IMR-90 (cell line): Measurements from ENCODE around the gene CUTC. TPM values are rescaled to one million over a fixed set of nuclear protein-coding genes. Genes with fewer than 3 reads are reported as not detected.

Experiments
- ATAC-seq: fragments of 200-7000 bp; cut with Tn5 transposase; 2 replicates; pipeline ENCODE4 v1.9.1; 2020; ENCODE audit warnings: low read depth, mild to moderate bottlenecking, moderate library complexity
- BruUV-seq: library from RNA; stranded (reverse); fragments of 400-500 nt; replicated peaks from 2 replicates; lab custom pipeline; 2021; lab: Mats Ljungman, UMichigan
- CTCF ChIA-PET: fragments of 300-600 bp; formaldehyde crosslinking; extraction: SDS; loops from one replicate; lab custom pipeline; 2021; ENCODE audit warnings: antibody characterized with exemption; lab: Yijun Ruan, JAX
- POLR2A ChIA-PET: fragments of 300-600 bp; sonication (Branson Sonifier 250); formaldehyde crosslinking; loops from one replicate; lab custom pipeline; 2022; ENCODE audit warnings: antibody characterized with exemption; ENCODE audit not compliant: unreplicated experiment; lab: Charles Lee
- DNase-seq: peaks from one replicate; pipeline ENCODE4 v3.0.0; 2013
- H2AFZ ChIP-seq: replicated peaks from 2 replicates; pipeline ENCODE3; 2013; ENCODE audit warnings: low read length, mild to moderate bottlenecking; ENCODE audit not compliant: poor library complexity
- H2AK5ac ChIP-seq: 2 replicates; pipeline ENCODE4 v1.6.1; 2013; ENCODE audit warnings: low read depth, low read length, inconsistent platforms
- H2AK9ac ChIP-seq: replicated peaks from 2 replicates; pipeline ENCODE3; 2013; ENCODE audit warnings: mild to moderate bottlenecking, low read depth, low read length, moderate library complexity; ENCODE audit not compliant: poor library complexity
- H2BK120ac ChIP-seq: 2 replicates; pipeline ENCODE4 v1.6.1; 2013; ENCODE audit warnings: low read depth, low read length, inconsistent platforms
- H2BK15ac ChIP-seq: 3 replicates; pipeline ENCODE4 v1.6.1; 2013; ENCODE audit warnings: low read depth, low read length, inconsistent platforms
- H2BK20ac ChIP-seq: 2 replicates; pipeline ENCODE4 v1.6.1; 2013; ENCODE audit warnings: low read depth, mild to moderate bottlenecking, inconsistent platforms, low read length, moderate library complexity
- H2BK5ac ChIP-seq: 2 replicates; pipeline ENCODE4 v1.6.1; 2013; ENCODE audit warnings: mild to moderate bottlenecking, low read depth, low read length, inconsistent platforms; ENCODE audit not compliant: poor library complexity, severe bottlenecking
- H3K14ac ChIP-seq: replicated peaks from 2 replicates; pipeline ENCODE4 v1.6.1; 2013; ENCODE audit warnings: low read depth, low read length, inconsistent platforms
- H3K18ac ChIP-seq: 2 replicates; pipeline ENCODE4 v1.6.1; 2013; ENCODE audit warnings: low read depth, low read length, control low read depth
- H3K23ac ChIP-seq: 2 replicates; pipeline ENCODE4 v1.6.1; 2013; ENCODE audit warnings: low read depth, low read length, inconsistent platforms
- H3K27ac ChIP-seq: 2 replicates; pipeline ENCODE4 v1.5.1; 2013; ENCODE audit warnings: mild to moderate bottlenecking, control low read depth, low read length; ENCODE audit not compliant: insufficient read depth
- H3K27me3 ChIP-seq: 2 replicates; pipeline ENCODE4 v1.6.1; 2013; ENCODE audit warnings: low read length; ENCODE audit not compliant: control insufficient read depth, insufficient read depth
- H3K36me3 ChIP-seq: 2 replicates; pipeline ENCODE4 v1.6.1; 2013; ENCODE audit warnings: low read length, mixed read lengths; ENCODE audit not compliant: control insufficient read depth, insufficient read depth
- H3K4ac ChIP-seq: 2 replicates; pipeline ENCODE4 v1.6.1; 2013; ENCODE audit warnings: low read depth, low read length, inconsistent platforms
- H3K4me1 ChIP-seq: 2 replicates; pipeline ENCODE4 v1.6.1; 2013; ENCODE audit warnings: low read length, mixed read lengths; ENCODE audit not compliant: control insufficient read depth, insufficient read depth
- H3K4me2 ChIP-seq: 2 replicates; pipeline ENCODE4 v1.6.1; 2013; ENCODE audit warnings: low read depth, mild to moderate bottlenecking, control low read depth, low read length, moderate library complexity
- H3K4me3 ChIP-seq: 2 replicates; pipeline ENCODE4 v1.5.1; 2013; ENCODE audit warnings: low read depth, mild to moderate bottlenecking, control low read depth, low read length, moderate library complexity; ENCODE audit not compliant: insufficient read depth
- H3K56ac ChIP-seq: 2 replicates; pipeline ENCODE4 v1.6.1; 2013; ENCODE audit warnings: low read length, inconsistent platforms; ENCODE audit not compliant: insufficient read depth; ENCODE audit errors: extremely low read depth
- H3K79me1 ChIP-seq, 2 experiments: 2 replicates each; pipeline ENCODE4 v1.6.1; 2013; ENCODE audit warnings: low read length in 2 of 2, inconsistent platforms in 1 of 2, low read depth in 1 of 2
- H3K9ac ChIP-seq: 2 replicates; pipeline ENCODE4 v1.6.1; 2013; ENCODE audit warnings: low read depth, low read length, control low read depth
- H3K9me1 ChIP-seq: 2 replicates; pipeline ENCODE4 v1.6.1; 2013; ENCODE audit warnings: low read length, inconsistent platforms; ENCODE audit not compliant: insufficient read depth
- H3K9me3 ChIP-seq: 2 replicates; pipeline ENCODE4 v1.6.1; 2013; ENCODE audit warnings: low read length; ENCODE audit not compliant: control insufficient read depth, insufficient read depth
- H4K20me1 ChIP-seq: 2 replicates; pipeline ENCODE4 v1.6.1; 2013; ENCODE audit warnings: low read length, inconsistent platforms; ENCODE audit not compliant: insufficient read depth
- H4K5ac ChIP-seq: 2 replicates; pipeline ENCODE4 v1.6.1; 2013; ENCODE audit warnings: mild to moderate bottlenecking, low read depth, low read length, control low read depth
- H4K8ac ChIP-seq, 2 experiments: 2 replicates each; pipeline ENCODE4 v1.6.1; 2013; ENCODE audit warnings: low read depth in 2 of 2, low read length in 2 of 2, control low read depth in 1 of 2, inconsistent platforms in 1 of 2
- H4K91ac ChIP-seq: 2 replicates; pipeline ENCODE4 v1.6.1; 2013; ENCODE audit warnings: low read depth, low read length, inconsistent platforms; ENCODE audit not compliant: insufficient read depth
- BHLHE40 ChIP-seq: fragments of 150-350 bp; IDR thresholded peaks from 2 replicates; pipeline ENCODE4 v1.6.1; 2016; ENCODE audit warnings: mild to moderate bottlenecking, low read depth, low read length
- CHD1 ChIP-seq: IDR thresholded peaks from 2 replicates; pipeline ENCODE4 v1.6.1; 2012; ENCODE audit warnings: low read depth, low read length, improper control_type of control experiment
- FOS ChIP-seq: fragments of 150-350 bp; IDR thresholded peaks from 2 replicates; pipeline ENCODE4 v1.6.1; 2016; ENCODE audit warnings: low read depth, low read length
- NFE2L2 ChIP-seq: fragments of 150-350 bp; IDR thresholded peaks from 2 replicates; pipeline ENCODE4 v1.6.1; 2016; ENCODE audit warnings: low read depth, mild to moderate bottlenecking, low read length
- RFX5 ChIP-seq: IDR thresholded peaks from 2 replicates; pipeline ENCODE4 v1.8.0; 2012; ENCODE audit warnings: low read depth, mild to moderate bottlenecking, low read length, moderate library complexity
- WGBS, 2 experiments: methylation state at CpG; one replicate each; pipeline versions ENCODE4 v1.1.5 to v1.1.7; 2013; ENCODE audit warnings: missing lambda C conversion rate in 2 of 2; ENCODE audit not compliant: insufficient read length in 1 of 2; ENCODE audit errors: extremely low coverage in 2 of 2; 5-methylcytosine and 5-hydroxymethylcytosine counted together
- dilution Hi-C: fragments of 300-500 bp; cut with HindIII; formaldehyde crosslinking; loops from one replicate; pipeline ENCODE4 v1.14.3; 2018; ENCODE audit warnings: low sequenced_read_pairs; ENCODE audit not compliant: unreplicated experiment
- in situ Hi-C: fragments of 300-500 bp; cut with MboI; formaldehyde crosslinking; loops from 3 replicates; pipeline ENCODE4 v1.14.3; 2019; ENCODE audit warnings: low sequenced_read_pairs, inconsistent platforms, mixed read lengths
- intact Hi-C: fragments of 100-400 bp; cut with micrococcal nuclease; formaldehyde crosslinking; loops from 2 replicates; pipeline ENCODE4 v1.10.0; 2022
- polyA plus RNA-seq, 3 experiments: library from polyadenylated mRNA; depleted of rRNA; stranded (reverse); fragments of >200 nt; gene quantifications; 2 replicates each; pipeline ENCODE4 v1.2.3, GENCODE V29; 2012; ENCODE audit warnings: low replicate concordance in 1 of 3
- total RNA-seq: library from RNA; depleted of rRNA; stranded (reverse); fragments of >200 nt; gene quantifications from 2 replicates; pipeline ENCODE4 v1.2.3, GENCODE V29; 2012

CUTC gene
- total and polyA plus RNA-seq, 2 of the 4 experiments (the other 2 are of a cell fraction): 7.0 to 10.2 TPM

DNA sequence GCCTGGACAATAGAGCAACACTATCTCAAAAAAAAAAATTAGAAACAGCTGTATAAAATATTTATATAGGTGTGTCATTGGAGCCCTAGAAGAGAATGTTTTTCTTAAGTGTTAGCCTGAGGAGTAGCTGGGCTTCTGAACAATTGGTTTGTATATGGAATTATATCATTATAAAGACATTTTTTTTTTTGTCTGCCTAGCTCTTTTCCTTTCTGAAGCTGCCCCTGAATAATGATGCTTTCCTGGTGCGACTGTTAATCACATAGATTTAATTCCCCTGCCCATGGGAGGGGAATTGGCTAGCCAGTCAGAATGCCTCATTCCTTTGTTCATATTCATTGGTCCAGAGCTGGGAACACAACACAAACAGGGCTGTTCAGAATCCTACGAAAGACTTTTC, 36.5 kb downstream of the CUTC start:
- Histone ChIP-seq H3K23ac (no peak overlapping the region), H3K27me3 (no peaks in the 10 kb centered on the region), H2BK20ac (no peak overlapping the region), H2BK15ac (no peak overlapping the region), H3K18ac (peak overlapping the region; percentile 57; the same call in 1 of the 2 replicates), H3K27ac (no peak overlapping the region), H2AK9ac (no peak overlapping the region), H2AK5ac (no peak overlapping the region), H3K9me1 (no peaks in the 10 kb centered on the region), H2AFZ (peak overlapping the region; percentile 81), H4K20me1 (no peaks in the 10 kb centered on the region), H3K14ac (no peak overlapping the region), H4K91ac (0 out of 2 replicates have a peak overlapping the region, but pooled peaks have one; percentile 38), H3K56ac (no peak overlapping the region), H3K9ac (no peak overlapping the region), H3K9me3 (no peaks in the 10 kb centered on the region), H3K4me1 (peaks cover 4% of the 10 kb centered on the region; the same call in 1 of the 2 replicates), H3K79me1 (no peaks in the 10 kb centered on the region), H4K8ac (peak overlapping the region in 1 of 2 experiments; percentile 41; a peak in 2 of 4 replicates), H3K4me2 (no peak overlapping the region; the same call in 1 of the 2 replicates), H3K36me3 (no peaks in the 10 kb centered on the region), H3K4ac (no peak overlapping the region), H3K4me3 (no peak overlapping the region), H2BK120ac (no peak overlapping the region; the same call in 1 of the 2 replicates), H4K5ac (no peak overlapping the region), H2BK5ac (no peak overlapping the region)
- POLR2A ChIA-PET: interaction anchor here (0.6 kb wide), 1 partner anchor 26 kb away, joined by 12 read pairs; no protein-coding TSS in a partner anchor
- no peak for TF ChIP-seq RFX5
- TF ChIP-seq NFE2L2: no peak
- no peak for TF ChIP-seq BHLHE40
- TF ChIP-seq CHD1: no peak
- no peak for TF ChIP-seq FOS
- WGBS, 2 experiments: no CpG with 5 or more reads among the region's 2 CpGs
- dilution Hi-C loops: no loop called here
- CTCF ChIA-PET: no interaction called here
- no TSS peak for BruUV-seq
- intact Hi-C loops: no loop called here
- ATAC-seq (peak; percentile 71), DNase-seq (peak; percentile 53)
- in situ Hi-C loops: no loop called here
